Measurements from ENCODE around the gene BAG5.
A peak's percentile ranks its signal among the peaks of the same experiment; 100 is the strongest.

BAG5 gene

DNA sequence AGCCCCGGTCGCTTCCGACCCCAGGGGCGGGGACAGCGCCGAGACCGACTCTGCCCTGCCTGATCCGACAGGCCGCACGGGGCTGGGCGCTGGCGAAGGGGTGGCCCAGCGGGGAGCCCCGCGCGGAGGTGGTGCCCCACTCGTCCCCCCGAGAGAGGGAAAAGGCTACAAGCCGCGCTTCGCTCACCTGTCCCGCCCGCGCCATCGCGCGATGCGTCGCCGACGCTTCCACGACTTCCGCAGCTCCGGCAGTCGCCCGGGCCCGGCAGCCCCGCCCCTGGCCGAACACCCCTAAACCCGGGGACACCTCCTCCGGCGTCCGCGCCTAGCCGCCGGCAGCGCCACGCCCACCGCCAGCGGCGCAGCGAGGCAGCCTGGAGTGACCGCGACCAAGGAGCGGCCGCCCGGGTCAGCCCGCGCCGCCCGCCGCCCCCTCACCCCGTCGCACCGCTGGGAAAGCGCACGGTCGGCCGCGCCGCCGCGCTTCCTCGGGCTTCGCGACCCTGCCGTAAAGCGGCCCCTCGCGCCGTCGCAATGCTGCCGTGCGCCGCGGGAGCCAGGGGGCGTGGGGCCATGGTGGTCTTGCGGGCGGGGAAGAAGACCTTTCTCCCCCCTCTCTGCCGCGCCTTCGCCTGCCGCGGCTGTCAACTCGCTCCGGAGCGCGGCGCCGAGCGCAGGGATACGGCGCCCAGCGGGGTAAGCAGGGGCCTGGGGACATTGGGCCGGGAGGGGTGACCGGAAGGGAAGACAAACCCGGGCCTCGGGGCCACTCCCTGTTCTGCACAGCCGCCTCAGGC is at the start of gene BAG5, which contains the start of gene COA8:
Gene BAG5, minus strand, starts transcription at position 229 of the 797 bp plus-strand sequence. CDS start 1,493 bp downstream, outside the sequence.
Gene COA8, plus strand, starts transcription at position 532 of the 797 bp plus-strand sequence. Its CDS starts 42 bp downstream, at position 574.
- DNase-seq = peak; percentile 87

DNA sequence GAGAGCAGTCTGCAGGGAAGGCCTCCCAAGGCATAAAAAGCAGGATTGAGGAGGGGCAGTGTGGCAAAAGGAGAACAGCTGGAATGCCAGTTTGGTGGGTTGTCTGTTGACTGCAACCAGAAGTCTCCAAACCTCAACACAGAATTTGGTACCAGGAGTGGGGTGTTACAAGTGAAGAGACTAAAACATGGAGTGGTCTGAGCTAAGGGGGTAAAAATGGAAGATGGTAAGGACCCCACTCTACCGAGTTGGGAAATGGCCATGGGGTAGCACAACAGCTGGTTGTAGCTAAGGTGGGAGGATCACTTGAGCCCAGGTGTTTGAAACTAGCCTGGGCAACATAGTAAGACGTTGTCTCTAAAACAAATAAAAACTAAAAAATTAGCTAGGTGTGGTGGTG is 48.8 kb upstream of the BAG5 start:
- DNase-seq = no peak

GRCh38 chr14:103609081-103609480 is 46.6 kb upstream of the BAG5 start:
- DNase-seq = peak; percentile 98

DNA sequence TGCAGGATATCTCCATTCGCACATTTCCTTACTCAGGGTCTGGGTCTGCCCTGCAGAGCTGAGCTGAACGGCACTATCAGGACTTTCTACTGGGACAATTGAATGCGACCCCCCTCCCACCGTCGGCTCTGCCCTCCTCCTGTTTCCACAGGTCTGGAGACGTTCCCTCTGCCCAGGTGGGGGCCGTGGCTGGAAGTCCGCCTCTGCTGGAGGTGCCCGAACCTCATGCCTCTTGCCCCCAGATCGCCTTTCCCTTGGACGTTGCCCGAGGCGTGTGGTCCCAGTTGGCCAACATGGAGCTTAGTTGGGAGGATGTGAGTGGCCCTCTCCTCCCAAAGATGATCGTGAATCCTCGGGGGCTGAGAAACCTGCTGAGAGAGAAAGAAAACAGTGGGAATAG is 45.4 kb upstream of the BAG5 start:
- no peak for DNase-seq

DNA sequence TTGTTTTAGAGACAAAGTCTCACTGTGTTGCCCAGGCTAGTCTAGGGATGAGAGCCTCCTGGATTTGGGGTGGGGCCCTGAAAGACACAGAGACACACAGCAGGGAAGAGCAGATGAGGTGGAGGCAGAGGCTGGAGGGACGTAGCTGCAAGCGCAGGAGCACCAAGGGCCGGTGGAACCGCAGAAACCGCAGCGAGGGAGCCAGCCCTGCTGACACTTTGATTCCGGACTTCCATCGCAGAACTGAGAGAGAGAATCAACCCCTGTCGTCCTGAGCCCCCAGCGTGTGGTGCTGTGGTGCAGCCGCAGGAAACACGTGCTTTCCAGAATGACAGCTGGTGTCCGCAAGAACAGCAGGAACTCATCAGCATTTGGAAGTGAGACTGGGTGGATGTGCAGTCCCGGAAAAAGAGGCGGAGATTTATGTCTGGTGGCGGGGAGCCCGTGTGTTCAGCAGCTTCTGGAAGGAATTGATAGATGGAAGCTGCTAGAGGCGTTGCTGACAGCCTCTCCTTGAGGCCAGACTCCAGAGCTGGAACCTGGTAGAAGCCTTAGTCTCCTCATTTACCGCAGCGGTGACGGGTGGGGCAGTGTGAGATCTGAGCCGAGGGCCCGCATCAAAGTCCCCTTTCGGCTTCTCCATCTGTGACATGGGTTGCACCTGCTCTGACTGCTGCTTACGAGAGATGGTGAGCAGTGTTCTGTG is 44.7 kb upstream of the BAG5 start:
- peak; percentile 98 for DNase-seq

- no peak for DNase-seq
Observed at GRCh38 chr14:103604620-103605019, 42.2 kb upstream of the BAG5 start.

DNA sequence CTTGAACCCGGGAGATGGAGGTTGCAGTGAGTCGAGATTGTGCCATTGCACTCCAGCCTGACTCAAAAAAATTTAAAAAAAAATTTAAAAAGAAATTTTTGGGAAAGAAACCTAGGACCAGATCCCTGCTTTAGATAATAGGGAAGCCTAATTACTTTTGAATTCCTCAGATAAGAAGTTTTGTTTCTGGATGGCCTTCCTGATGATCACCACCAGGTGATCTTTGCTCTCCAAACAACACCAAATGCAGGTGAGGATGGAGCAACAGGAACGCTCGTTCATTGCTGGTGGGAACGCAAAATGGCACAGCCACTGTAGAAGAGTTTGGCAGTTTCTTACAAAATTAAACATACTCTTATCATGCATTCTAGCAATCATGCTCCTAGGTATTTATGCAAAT is 38.0 kb upstream of the BAG5 start:
- no peak for DNase-seq

GRCh38 chr14:103597623-103598377 is 35.3 kb upstream of the BAG5 start:
- peak; percentile 66 for DNase-seq

DNA sequence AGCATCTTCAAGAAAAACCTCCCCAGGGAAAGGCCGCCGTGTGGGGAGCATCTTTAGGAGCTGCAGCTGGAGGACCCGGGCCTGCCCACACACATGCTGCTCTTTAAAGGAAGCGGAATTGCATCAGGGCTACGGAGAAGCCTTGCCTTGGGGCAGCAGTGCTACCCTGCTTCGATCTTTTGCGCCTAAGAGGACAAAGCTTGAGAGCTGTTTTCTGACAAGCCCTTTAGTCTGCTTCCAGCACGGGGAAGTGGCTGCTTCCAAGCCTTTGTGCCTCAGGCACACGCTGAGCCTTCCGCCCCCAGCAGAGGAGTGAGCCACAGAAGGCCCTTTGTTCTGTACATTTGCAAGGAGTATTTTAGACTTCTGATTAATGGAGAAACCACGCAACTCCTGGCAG is 31.8 kb upstream of the BAG5 start:
- DNase-seq = peak; percentile 92

- DNase-seq = no peak
Observed at GRCh38 chr14:103593577-103593976, 31.1 kb upstream of the BAG5 start.

- DNase-seq = no peak
Observed at GRCh38 chr14:103584326-103584915, 22.0 kb upstream of the BAG5 start.

GRCh38 chr14:103581954-103582703 is 19.7 kb upstream of the BAG5 start:
- DNase-seq = no peak

GRCh38 chr14:103581206-103581605 is 18.7 kb upstream of the BAG5 start:
- no peak for DNase-seq

DNA sequence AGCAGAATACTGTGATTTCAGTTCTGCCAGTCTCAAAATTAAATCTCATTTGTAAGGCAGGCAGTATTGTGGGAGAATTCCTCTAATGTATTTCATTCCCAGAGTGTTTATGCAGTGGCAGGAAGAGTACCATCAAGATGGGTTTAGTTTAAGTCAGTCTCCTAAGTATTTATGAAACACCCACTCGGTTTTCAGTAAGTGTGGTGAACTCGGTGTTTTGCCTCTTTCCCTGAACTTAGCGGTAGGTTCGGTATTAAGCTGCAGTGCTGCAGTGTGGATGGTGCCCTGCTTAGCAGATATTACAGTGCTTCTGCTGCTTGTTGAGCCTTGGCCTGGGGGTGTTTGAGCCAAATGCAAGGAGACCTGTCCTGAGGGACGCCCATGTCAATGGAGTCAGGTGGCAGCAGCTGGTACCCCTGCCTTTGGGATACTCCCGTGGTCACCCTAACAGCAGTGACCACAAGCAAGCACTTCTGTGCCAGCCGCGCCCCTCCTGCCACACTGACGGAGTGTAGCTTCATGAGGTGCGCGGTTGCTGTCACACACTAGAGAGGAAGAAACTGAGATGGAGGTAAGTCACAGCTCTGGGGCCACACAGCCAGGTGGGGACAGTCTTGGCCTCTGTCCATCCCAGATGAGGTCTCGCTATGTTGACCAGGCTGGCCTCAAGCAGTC is 16.1 kb upstream of the BAG5 start:
- no peak for DNase-seq

- DNase-seq = peak; percentile 84
Observed at GRCh38 chr14:103576371-103577024, 14.0 kb upstream of the BAG5 start.

GRCh38 chr14:103574707-103575285 is 12.3 kb upstream of the BAG5 start:
- DNase-seq = no peak

- no peak for DNase-seq
Observed at GRCh38 chr14:103574104-103574503, 11.6 kb upstream of the BAG5 start.

- DNase-seq = no peak
Observed at GRCh38 chr14:103569408-103569807, 7.0 kb upstream of the BAG5 start.

- DNase-seq = no peak
Observed at GRCh38 chr14:103568952-103569351, 6.5 kb upstream of the BAG5 start.

DNA sequence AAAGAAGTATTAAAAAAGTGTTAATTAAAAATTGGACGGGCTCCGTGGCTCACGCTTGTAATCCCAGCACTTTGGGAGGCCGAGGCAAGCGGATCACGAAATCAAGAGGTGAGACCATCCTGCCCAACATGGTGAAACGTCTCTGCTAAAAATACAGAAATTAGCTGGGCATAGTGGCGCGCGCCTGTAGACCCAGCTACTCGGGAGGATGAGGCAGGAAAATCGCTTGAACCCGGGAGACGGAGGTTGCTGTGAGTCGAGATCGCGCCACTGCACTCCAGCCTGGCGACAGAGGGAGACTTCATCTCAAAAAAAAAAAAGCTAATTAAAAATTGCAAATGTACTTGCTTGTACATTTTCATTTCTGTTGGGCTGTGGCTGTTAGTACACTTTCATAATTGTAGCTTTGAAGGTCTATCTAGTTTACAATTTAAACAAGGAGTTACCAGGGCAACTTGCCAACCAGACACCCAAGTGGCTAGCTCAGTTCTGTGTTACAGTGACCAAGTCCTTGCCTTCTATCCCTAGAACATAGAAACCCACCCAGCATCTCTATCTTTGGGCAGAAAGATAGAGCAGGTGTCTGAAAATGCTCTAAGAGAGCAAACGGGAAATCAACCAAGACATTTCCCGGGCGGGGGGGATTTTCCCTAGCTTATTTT is 1.5 kb upstream of the BAG5 start:
- DNase-seq = no peak
